ENCODE measurements around the gene NUBPL.

Gene NUBPL

DNA sequence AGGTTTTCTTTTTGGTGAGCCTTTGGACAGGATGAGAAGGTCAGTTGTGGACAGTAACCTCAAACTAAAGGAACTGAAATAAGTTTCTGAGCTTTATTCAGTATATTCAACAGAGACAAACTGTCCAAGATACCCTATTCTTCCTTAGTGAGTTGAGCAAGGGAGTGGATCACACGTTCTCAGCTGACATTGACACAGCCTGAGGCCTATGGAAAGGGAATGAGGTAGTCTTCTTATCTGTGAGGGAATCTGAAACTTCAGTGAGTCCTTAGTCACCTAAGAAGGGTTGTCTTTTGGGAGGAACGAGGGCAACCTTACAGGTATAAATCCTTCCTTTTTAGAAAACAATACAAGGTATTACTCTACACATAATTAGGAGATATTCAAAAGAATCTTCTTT lies 5.0 kb upstream of the NUBPL start:
- CTCF ChIA-PET, result interaction anchor here (1.0 to 1.7 kb wide), 3 partner anchors 13 to 46 kb away, joined by 3 to 4 read pairs (median 4); no protein-coding TSS in a partner anchor
- POLR2A ChIA-PET, result no interaction called here

DNA sequence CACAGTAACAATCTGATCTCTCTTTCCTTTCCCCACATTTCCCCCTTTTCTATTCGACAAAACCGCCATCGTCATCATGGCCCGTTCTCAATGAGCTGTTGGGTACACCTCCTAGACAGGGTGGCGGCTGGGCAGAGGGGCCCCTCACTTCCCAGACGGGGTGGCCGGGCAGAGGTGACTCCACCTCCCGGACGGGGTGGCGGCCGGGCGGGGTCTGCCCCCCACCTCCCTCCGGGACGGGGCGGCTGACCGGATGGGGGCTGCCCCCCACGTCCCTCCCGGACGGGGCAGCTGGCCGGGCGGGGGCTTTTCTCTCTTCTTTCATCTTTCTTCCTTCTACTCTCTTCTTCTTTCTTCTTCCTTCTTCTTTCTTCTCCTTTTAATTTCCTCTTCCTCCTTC lies 1.3 kb upstream of the NUBPL start:
- POLR2A ChIA-PET, result no interaction called here
- TF ChIP-seq, protein P1, sequence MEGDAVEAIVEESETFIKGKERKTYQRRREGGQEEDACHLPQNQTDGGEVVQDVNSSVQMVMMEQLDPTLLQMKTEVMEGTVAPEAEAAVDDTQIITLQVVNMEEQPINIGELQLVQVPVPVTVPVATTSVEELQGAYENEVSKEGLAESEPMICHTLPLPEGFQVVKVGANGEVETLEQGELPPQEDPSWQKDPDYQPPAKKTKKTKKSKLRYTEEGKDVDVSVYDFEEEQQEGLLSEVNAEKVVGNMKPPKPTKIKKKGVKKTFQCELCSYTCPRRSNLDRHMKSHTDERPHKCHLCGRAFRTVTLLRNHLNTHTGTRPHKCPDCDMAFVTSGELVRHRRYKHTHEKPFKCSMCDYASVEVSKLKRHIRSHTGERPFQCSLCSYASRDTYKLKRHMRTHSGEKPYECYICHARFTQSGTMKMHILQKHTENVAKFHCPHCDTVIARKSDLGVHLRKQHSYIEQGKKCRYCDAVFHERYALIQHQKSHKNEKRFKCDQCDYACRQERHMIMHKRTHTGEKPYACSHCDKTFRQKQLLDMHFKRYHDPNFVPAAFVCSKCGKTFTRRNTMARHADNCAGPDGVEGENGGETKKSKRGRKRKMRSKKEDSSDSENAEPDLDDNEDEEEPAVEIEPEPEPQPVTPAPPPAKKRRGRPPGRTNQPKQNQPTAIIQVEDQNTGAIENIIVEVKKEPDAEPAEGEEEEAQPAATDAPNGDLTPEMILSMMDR (IDR thresholded peaks at IDR 0.05; ENCODE audit: control extremely low read depth, extremely low read depth, low read depth, missing control alignments), result no peak
- CTCF ChIA-PET, result interaction anchor here (1.1 kb wide), 1 partner anchor 13 kb away, joined by 4 read pairs; no protein-coding TSS in a partner anchor
- DNase-seq (ENCODE audit: extremely low spot score), result no peak

More for the DNA sequence above, 5.0 kb upstream of the NUBPL start:
- DNase-seq (ENCODE audit: extremely low spot score), result no peak
- TF ChIP-seq, protein P1 (IDR thresholded peaks at IDR 0.05; ENCODE audit: control extremely low read depth, extremely low read depth, low read depth, missing control alignments), result no peak

DNA sequence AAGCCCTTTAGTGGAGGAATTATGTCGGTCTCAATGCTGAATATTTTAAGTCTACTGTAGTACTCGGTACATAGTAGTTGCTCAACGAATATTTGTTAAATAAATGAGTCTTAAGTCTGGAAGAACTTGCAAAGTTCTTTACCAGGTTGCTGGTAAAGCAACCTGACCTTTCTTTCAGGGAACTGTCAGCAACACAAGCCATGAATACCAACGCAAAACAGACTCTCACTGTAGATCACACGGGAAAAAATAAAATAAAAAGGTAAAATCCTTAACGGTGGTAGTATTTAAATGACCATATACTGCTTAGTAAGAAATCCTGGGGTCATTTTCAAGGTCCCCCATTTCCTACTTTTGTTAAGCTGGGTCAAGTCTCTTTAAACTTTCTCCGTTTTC lies 447 bp upstream of the NUBPL start:
- DNase-seq (ENCODE audit: extremely low spot score), result peak; percentile 10
- POLR2A ChIA-PET, result no interaction called here

DNA sequence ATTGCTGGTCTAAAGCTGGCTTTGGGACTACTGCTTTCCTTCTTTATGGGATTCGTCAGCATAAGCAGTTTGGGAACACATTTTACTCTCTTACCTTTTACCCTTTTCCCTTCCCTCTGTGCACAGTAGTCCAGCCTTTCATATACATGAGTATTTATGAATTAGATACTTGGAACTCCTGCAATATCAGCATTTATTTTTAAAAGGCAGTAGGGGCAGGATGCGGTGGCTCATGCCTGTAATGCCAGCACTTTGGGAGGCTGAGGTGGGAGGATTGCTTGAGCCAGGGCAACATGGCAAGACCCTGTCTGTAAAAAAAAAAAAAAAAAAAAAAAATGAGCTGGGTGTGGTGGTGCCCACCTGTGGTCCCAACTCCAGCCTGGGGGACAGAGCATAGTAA lies 3.0 kb downstream of the NUBPL start:
- CTCF ChIA-PET, result no interaction called here
- TF ChIP-seq, protein P1 (IDR thresholded peaks at IDR 0.05; ENCODE audit: control extremely low read depth, extremely low read depth, low read depth, missing control alignments), result no peak
- no peak for DNase-seq (ENCODE audit: extremely low spot score)
- POLR2A ChIA-PET, result interaction anchor here (0.6 kb wide), 1 partner anchor 774 kb away, joined by 5 read pairs; no protein-coding TSS in a partner anchor

More for the DNA sequence above, 447 bp upstream of the NUBPL start:
- CTCF ChIA-PET, result interaction anchor here (1.1 kb wide), 1 partner anchor 14 kb away, joined by 4 read pairs; no protein-coding TSS in a partner anchor
- TF ChIP-seq, protein P1 (IDR thresholded peaks at IDR 0.05; ENCODE audit: control extremely low read depth, extremely low read depth, low read depth, missing control alignments), result no peak

DNA sequence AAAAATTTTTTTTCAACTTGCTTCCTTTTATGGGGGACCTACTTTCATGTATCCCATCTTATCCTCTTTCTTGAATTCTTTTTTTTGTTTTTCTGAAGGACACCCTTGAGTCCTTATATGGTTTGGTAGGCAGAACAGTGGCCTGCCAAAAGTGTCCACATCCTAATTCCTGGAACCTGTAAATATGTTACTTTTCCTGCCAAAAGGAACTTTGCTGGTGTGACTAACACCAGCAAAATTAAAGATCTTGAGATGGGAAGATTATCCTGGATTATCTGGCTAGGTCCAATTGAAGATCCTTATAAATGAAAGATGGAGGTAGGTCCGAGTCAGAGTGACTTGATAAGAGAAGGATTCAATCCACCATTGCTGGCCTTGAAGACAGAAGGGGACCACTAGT lies 5.3 kb downstream of the NUBPL start:
- TF ChIP-seq, protein P1 (IDR thresholded peaks at IDR 0.05; ENCODE audit: control extremely low read depth, extremely low read depth, low read depth, missing control alignments), result no peak
- POLR2A ChIA-PET, result no interaction called here
- CTCF ChIA-PET, result no interaction called here
- DNase-seq (ENCODE audit: extremely low spot score), result no peak

DNA sequence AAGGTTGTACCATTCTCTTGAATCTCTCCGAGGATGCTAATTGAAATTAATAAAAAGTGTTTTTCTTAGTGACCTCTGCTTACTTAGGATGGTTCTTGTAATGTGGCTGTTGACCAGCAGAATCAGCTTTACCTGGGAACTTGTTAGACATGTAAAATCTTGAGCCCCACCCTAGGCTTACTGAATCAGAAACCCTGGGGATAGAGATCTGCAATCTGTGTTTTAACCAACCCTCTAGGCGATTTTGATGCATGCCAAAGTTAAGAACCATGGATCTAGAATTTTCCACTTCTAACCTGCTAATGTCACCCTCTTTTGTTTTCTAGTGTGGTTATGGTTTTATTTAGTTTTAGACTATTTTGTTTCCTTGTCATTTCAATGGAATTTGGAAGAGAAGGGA lies 6.5 kb downstream of the NUBPL start:
- ChIA-PET POLR2A (no interaction called here), CTCF (no interaction called here)
- TF ChIP-seq, protein P1 (IDR thresholded peaks at IDR 0.05; ENCODE audit: control extremely low read depth, extremely low read depth, low read depth, missing control alignments), result no peak
- DNase-seq (ENCODE audit: extremely low spot score), result no peak

DNA sequence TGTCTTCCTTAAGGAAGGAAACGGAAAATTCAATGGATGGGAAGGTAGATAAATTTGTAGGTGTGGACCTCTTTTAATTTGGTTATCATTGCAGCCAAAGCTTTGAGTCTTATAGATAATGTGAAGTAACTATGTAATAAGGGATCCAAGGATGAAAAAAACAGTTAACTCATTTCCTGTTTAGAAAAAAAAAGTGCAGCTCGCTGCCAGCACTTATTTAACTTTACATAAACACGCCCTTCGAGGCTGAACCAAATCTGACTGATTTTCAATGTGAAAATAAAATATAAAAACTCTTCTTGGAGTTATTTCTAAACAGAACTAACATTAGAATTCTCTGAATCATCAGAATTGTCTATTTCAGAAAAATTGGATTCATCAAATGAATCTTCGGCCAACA lies 7.0 kb downstream of the NUBPL start:
- no peak for DNase-seq (ENCODE audit: extremely low spot score)
- CTCF ChIA-PET, result no interaction called here
- POLR2A ChIA-PET, result no interaction called here
- TF ChIP-seq, protein P1 (IDR thresholded peaks at IDR 0.05; ENCODE audit: control extremely low read depth, extremely low read depth, low read depth, missing control alignments), result no peak

Data from GM10248 (cell line).